Activated CD4-positive, alpha-beta T cell treated with anti-CD3 and anti-CD28 coated beads for 36 hours (primary cell): ENCODE measurements around the gene PRLHR. TPM values are rescaled to one million over a fixed set of nuclear protein-coding genes. Genes with fewer than 3 reads are reported as not detected.

ENCODE experiments used
- ATAC-seq: fragments of 200-7000 bp; cut with Tn5 transposase; one replicate; pipeline ENCODE4 v1.10.0; 2021; ENCODE audit warnings: mild to moderate bottlenecking, moderate library complexity
- CTCF ChIA-PET: fragments of 350-600 bp; sonication (Branson Sonifier 250); formaldehyde crosslinking; loops from one replicate; lab custom pipeline; 2021; ENCODE audit warnings: antibody characterized with exemption; lab: Charles Lee
- POLR2A ChIA-PET: fragments of 350-600 bp; sonication (Branson Sonifier 250); formaldehyde crosslinking; loops from one replicate; lab custom pipeline; 2021; ENCODE audit warnings: antibody characterized with exemption, inconsistent platforms; lab: Charles Lee
- DNase-seq: peaks from one replicate; pipeline ENCODE4 v3.0.0-alpha.2; 2020
- H3K27ac Mint-ChIP-seq: one replicate; pipeline ENCODE4 v1.8.0; 2021; ENCODE audit warnings: mixed read lengths
- H3K27me3 Mint-ChIP-seq: one replicate; pipeline ENCODE4 v1.8.0; 2021; ENCODE audit warnings: mixed read lengths
- H3K36me3 Mint-ChIP-seq: one replicate; pipeline ENCODE4 v1.8.0; 2021; ENCODE audit warnings: low read depth, mixed read lengths
- H3K4me1 Mint-ChIP-seq: one replicate; pipeline ENCODE4 v1.8.0; 2021; ENCODE audit warnings: mixed read lengths
- H3K4me3 Mint-ChIP-seq: one replicate; pipeline ENCODE4 v1.8.0; 2021; ENCODE audit warnings: mild to moderate bottlenecking, moderate library complexity, mixed read lengths
- H3K9me3 Mint-ChIP-seq: one replicate; pipeline ENCODE4 v1.8.0; 2021; ENCODE audit warnings: low read depth, mixed read lengths
- intact Hi-C, 2 experiments: fragments of 100-400 bp; cut with DNase I in 1 of 2; cut with micrococcal nuclease in 1 of 2; formaldehyde crosslinking; loops; one replicate each; pipeline versions ENCODE4 v1.14.2 to v1.15.1; 2022 to 2024; cut with DNase I, micrococcal nuclease
- total RNA-seq, 2 experiments: library from RNA; stranded (reverse); gene quantifications; one replicate each; pipeline ENCODE4 v1.2.3, GENCODE V29; 2021

PRLHR gene
- total RNA-seq, 2 experiments from 2014 or later, result not detected

DNA sequence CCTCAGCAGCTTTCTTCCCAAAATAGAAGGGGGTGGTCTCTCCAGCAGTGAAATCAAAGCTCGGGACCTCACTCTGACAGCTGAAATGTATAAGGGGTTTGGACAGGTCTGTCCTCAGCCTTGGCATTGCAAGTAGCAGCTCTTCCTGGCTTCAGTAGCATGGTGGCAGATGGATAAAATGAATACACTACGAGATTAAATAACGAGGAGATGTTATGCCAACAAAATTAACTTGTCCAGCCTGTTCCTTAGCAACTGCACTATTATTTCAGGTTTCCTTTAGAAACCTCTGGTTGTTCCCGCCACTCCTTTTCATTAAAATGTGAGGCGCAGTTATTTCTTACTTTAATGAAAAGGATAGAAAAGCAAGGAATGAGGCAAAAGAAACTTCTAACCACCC is 24.9 kb downstream of the PRLHR start:
- no peaks in the 10 kb centered on the region for H3K36me3 Mint-ChIP-seq
- intact Hi-C loops, result no loop called here
- no peak for ATAC-seq

GRCh38 chr10:118569882-118570252 is 25.6 kb downstream of the PRLHR start:
- H3K4me1 Mint-ChIP-seq, result peaks cover 4% of the 10 kb centered on the region
- ATAC-seq, result no peak
- no peak overlapping the region for H3K4me3 Mint-ChIP-seq
- intact Hi-C loops, result loop anchor here in 1 of 2 experiments (5.0 kb wide), 1 partner anchor 457 kb away; the partner anchor contains the start of gene NANOS1
- no peaks in the 10 kb centered on the region for H3K36me3 Mint-ChIP-seq
- H3K9me3 Mint-ChIP-seq, result no peaks in the 10 kb centered on the region
- no peak for DNase-seq
- H3K27ac Mint-ChIP-seq, result no peak overlapping the region
- POLR2A ChIA-PET, result no interaction called here
- CTCF ChIA-PET, result interaction anchor here (0.6 to 5.1 kb wide), 12 partner anchors 8 to 440 kb away, joined by 3 to 81 read pairs (median 4); no protein-coding TSS in a partner anchor
- H3K27me3 Mint-ChIP-seq, result no peaks in the 10 kb centered on the region

More for the DNA sequence above, 24.9 kb downstream of the PRLHR start:
- no peak for DNase-seq
- Mint-ChIP-seq H3K4me3 (no peak overlapping the region), H3K4me1 (peaks cover 4% of the 10 kb centered on the region), H3K27me3 (no peaks in the 10 kb centered on the region), H3K9me3 (no peaks in the 10 kb centered on the region), H3K27ac (no peak overlapping the region)
- POLR2A ChIA-PET, result no interaction called here
- CTCF ChIA-PET, result interaction anchor here (0.6 to 5.1 kb wide), 6 partner anchors 147 to 619 kb away, joined by 4 to 81 read pairs (median 4); no protein-coding TSS in a partner anchor

DNA sequence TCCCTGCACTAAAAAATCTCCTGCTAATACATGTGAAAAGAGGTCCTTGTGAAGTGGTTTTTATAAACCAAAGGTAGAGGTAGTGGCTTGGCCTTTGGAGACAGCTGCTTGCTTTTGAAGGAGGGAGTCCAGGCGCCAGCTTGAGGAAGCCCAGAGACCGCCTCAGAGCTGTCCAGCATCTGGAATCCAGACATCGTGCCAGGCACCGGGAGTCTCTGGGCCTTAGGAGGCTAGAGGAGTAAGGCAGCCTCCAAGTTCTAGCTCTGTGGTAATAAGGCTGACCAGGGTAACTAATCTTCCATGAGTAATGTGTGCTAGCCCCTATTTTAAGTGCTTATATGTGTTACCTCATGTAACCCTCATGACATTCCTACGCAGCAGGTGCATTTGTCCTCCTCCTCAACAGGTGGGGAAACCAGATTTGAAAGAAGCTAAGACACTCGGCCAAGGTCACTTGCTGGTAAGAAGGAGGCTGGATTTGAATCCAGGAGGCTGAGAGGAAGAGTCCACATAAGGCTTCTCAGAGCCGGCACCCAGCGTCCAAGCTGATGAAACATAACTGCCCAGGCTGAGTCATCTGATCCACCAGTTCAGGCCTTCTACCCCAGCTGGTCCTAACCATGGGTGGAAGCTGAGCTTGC is 26.1 kb downstream of the PRLHR start:
- Mint-ChIP-seq H3K36me3 (no peaks in the 10 kb centered on the region), H3K27ac (no peak overlapping the region), H3K4me3 (no peak overlapping the region), H3K27me3 (no peaks in the 10 kb centered on the region), H3K4me1 (peaks cover 4% of the 10 kb centered on the region), H3K9me3 (no peaks in the 10 kb centered on the region)
- intact Hi-C loops, result loop anchor here in 1 of 2 experiments (5.0 kb wide), 1 partner anchor 458 kb away; the partner anchor contains the start of gene NANOS1
- no peak for ATAC-seq
- no peak for DNase-seq
- ChIA-PET POLR2A (no interaction called here), CTCF (interaction anchor here (0.6 to 5.1 kb wide), 21 partner anchors 9 to 994 kb away, joined by 3 to 81 read pairs (median 4); no protein-coding TSS in a partner anchor)

DNA sequence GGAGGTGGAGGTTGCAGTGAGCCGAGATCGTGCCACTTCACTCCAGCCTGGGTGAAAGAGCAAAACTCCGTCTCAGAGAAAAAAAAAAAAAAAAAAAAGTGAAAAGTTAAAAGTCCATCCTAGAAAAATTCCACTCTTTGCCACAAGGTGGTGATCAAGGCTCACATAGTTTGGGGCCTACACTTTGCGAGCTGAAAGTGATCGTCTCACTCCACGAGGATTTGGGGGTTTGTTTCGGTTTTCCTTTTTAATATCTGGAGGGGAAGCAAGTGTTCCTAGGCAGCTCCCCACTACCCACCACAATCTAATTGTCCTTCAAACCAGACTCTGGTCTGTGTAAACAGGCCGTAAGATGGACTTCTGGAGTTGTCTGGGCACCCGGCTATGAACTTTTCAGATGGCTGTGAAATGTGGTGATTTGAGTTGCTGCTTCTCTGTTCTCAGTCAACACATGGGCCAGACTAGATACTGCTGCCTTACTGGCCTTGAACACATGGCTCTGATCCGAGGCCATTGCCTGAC is 27.1 kb downstream of the PRLHR start:
- ChIA-PET CTCF (interaction anchor here (0.6 to 5.1 kb wide), 26 partner anchors 9 to 994 kb away, joined by 3 to 81 read pairs (median 4); no protein-coding TSS in a partner anchor), POLR2A (no interaction called here)
- H3K27me3 Mint-ChIP-seq, result no peaks in the 10 kb centered on the region
- peak; percentile 55 for DNase-seq
- H3K4me3 Mint-ChIP-seq, result no peak overlapping the region
- peak; percentile 73 for ATAC-seq
- no peaks in the 10 kb centered on the region for H3K36me3 Mint-ChIP-seq
- peaks cover 4% of the 10 kb centered on the region for H3K4me1 Mint-ChIP-seq
- H3K27ac Mint-ChIP-seq, result no peak overlapping the region
- H3K9me3 Mint-ChIP-seq, result no peaks in the 10 kb centered on the region
- intact Hi-C loops, result loop anchor here (1.0 to 5.0 kb wide), 4 partner anchors 153 to 459 kb away; partner anchors contain the start of gene NANOS1 (in 1 of the 2)

DNA sequence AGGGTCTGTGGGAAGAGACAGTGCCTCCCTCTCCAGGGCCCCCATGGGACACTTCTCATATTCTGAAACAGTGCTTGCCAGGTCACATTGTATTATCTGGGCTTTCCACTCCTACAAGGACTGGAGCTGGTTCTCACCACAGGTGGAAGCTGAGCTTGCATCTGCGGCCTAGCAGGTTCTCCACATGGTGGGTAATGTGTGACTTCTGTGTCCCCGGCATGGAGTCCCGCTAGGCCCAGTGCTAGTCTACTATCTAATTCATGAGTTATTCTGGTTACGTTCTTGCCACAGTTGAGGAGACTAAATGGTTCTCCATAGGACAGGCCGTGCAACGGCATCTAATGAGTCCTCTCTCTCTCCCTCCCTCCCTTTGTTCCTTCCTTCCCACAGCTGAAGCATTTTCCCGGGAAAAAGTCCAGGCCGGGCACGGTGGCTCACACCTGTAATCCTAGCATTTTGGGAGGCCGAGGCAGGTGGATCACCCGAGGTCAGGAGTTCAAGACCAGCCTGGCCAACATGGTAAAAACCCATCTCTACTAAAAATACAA is 27.7 kb downstream of the PRLHR start:
- Mint-ChIP-seq H3K4me1 (peaks cover 4% of the 10 kb centered on the region), H3K4me3 (no peak overlapping the region), H3K27me3 (no peaks in the 10 kb centered on the region), H3K9me3 (no peaks in the 10 kb centered on the region), H3K36me3 (no peaks in the 10 kb centered on the region), H3K27ac (no peak overlapping the region)
- CTCF ChIA-PET, result interaction anchor here (0.6 to 5.1 kb wide), 20 partner anchors 9 to 551 kb away, joined by 3 to 81 read pairs (median 4); no protein-coding TSS in a partner anchor
- POLR2A ChIA-PET, result interaction anchor here (0.6 kb wide), 1 partner anchor 192 kb away, joined by 3 read pairs; no protein-coding TSS in a partner anchor
- intact Hi-C loops, result loop anchor here (1.0 to 5.0 kb wide), 4 partner anchors 154 to 460 kb away; partner anchors contain the start of gene NANOS1 (in 1 of the 2)
- no peak for DNase-seq
- no peak for ATAC-seq

- CTCF ChIA-PET, result interaction anchor here (0.7 to 5.1 kb wide), 5 partner anchors 15 to 156 kb away, joined by 3 to 81 read pairs (median 3); no protein-coding TSS in a partner anchor
- H3K27ac Mint-ChIP-seq, result no peak overlapping the region
- no peaks in the 10 kb centered on the region for H3K9me3 Mint-ChIP-seq
- POLR2A ChIA-PET, result interaction anchor here (0.6 kb wide), 1 partner anchor 193 kb away, joined by 3 read pairs; no protein-coding TSS in a partner anchor
- H3K4me3 Mint-ChIP-seq, result no peak overlapping the region
- intact Hi-C loops, result loop anchor here in 1 of 2 experiments (5.0 kb wide), 1 partner anchor 460 kb away; the partner anchor contains the start of gene NANOS1
- DNase-seq, result no peak
- ATAC-seq, result no peak
- peaks cover 4% of the 10 kb centered on the region for H3K4me1 Mint-ChIP-seq
- H3K36me3 Mint-ChIP-seq, result no peaks in the 10 kb centered on the region
- no peaks in the 10 kb centered on the region for H3K27me3 Mint-ChIP-seq
Measured at GRCh38 chr10:118566911-118567310, 28.5 kb downstream of the PRLHR start.

DNA sequence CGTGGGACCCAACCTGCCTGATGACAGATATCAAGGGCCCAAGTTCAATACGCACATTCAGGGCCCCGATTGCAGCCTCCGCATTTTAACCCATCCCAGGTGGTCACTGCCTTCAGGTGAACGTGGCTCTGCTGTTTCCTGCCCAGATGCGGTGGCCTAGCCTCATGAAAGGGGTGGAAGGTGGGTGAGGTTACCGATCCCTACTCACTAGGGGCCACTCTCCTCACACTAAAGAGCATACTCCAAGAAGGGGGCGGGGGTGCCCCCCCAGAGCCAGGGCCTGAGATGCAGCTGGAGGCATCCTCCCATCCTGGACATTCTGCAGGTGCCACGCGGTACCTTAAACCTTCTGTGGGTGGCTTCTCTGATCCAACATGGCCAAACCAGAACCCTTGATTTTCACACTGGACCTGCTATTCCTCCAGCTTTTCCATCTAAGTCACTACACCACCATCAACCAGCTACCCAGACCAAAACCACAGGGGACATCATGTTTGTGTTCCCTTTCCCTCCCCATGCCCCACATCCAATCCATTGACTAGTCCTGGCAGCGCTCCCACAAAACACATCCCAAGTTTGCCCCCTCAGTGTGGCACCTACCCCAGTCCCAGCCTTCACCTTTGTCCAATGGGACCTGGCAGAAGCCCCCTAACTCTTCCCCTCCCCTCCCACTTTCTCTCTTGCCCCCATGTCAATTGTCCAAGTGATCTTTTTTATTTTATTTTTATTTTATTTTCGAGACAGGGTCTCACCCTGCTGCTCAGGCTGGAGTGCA is 30.0 kb downstream of the PRLHR start:
- intact Hi-C loops, result loop anchor here in 1 of 2 experiments (5.0 kb wide), 1 partner anchor 462 kb away; the partner anchor contains the start of gene NANOS1
- H3K27me3 Mint-ChIP-seq, result peaks cover 6% of the 10 kb centered on the region
- ATAC-seq (no peak), DNase-seq (no peak)
- POLR2A ChIA-PET, result no interaction called here
- H3K4me3 Mint-ChIP-seq, result no peak overlapping the region
- CTCF ChIA-PET, result interaction anchor here (0.6 to 5.1 kb wide), 3 partner anchors 114 to 156 kb away, joined by 3 to 81 read pairs (median 8); no protein-coding TSS in a partner anchor
- no peaks in the 10 kb centered on the region for H3K9me3 Mint-ChIP-seq
- no peak overlapping the region for H3K27ac Mint-ChIP-seq
- H3K36me3 Mint-ChIP-seq, result no peaks in the 10 kb centered on the region
- H3K4me1 Mint-ChIP-seq, result peaks cover 4% of the 10 kb centered on the region

GRCh38 chr10:118564652-118565051 is 30.8 kb downstream of the PRLHR start:
- peaks cover 6% of the 10 kb centered on the region for H3K27me3 Mint-ChIP-seq
- H3K9me3 Mint-ChIP-seq, result no peaks in the 10 kb centered on the region
- peaks cover 4% of the 10 kb centered on the region for H3K4me1 Mint-ChIP-seq
- ATAC-seq, result no peak
- intact Hi-C loops, result loop anchor here in 1 of 2 experiments (5.0 kb wide), 1 partner anchor 463 kb away; the partner anchor contains the start of gene NANOS1
- CTCF ChIA-PET, result interaction anchor here (0.6 to 1.9 kb wide), 3 partner anchors 11 to 173 kb away, joined by 3 to 8 read pairs (median 3); no protein-coding TSS in a partner anchor
- H3K4me3 Mint-ChIP-seq, result no peak overlapping the region
- H3K27ac Mint-ChIP-seq, result no peak overlapping the region
- DNase-seq, result no peak
- POLR2A ChIA-PET, result no interaction called here
- H3K36me3 Mint-ChIP-seq, result no peaks in the 10 kb centered on the region

DNA sequence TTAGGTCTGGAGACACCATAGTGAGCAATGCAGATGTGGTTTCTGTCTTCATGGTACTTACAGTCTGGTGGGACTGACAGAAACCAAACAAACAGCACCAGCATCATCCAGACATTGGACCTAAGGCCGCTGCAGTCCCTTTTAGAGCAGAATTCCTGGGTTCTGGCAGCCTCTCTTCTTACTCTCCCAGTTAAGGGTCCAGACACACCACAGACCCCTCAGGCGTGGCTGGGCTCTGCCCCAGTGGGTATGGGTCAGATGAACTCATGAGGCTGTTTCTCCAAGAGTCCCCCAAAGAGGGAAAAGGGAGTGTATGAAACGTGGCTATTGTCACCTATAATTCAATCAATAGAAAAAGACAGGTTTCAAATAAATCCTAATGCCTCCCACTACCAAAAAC is 31.3 kb downstream of the PRLHR start:
- no peak overlapping the region for H3K27ac Mint-ChIP-seq
- no peaks in the 10 kb centered on the region for H3K9me3 Mint-ChIP-seq
- H3K4me1 Mint-ChIP-seq, result peaks cover 4% of the 10 kb centered on the region
- ATAC-seq, result no peak
- DNase-seq, result no peak
- CTCF ChIA-PET, result interaction anchor here (0.6 to 1.9 kb wide), 4 partner anchors 10 to 174 kb away, joined by 3 to 8 read pairs (median 3); no protein-coding TSS in a partner anchor
- POLR2A ChIA-PET, result no interaction called here
- peaks cover 6% of the 10 kb centered on the region for H3K27me3 Mint-ChIP-seq
- no peaks in the 10 kb centered on the region for H3K36me3 Mint-ChIP-seq
- intact Hi-C loops, result no loop called here
- no peak overlapping the region for H3K4me3 Mint-ChIP-seq

- no peak overlapping the region for H3K4me3 Mint-ChIP-seq
- ChIA-PET CTCF (interaction anchor here (0.8 to 1.9 kb wide), 3 partner anchors 10 to 158 kb away, joined by 3 to 8 read pairs (median 3); no protein-coding TSS in a partner anchor), POLR2A (no interaction called here)
- DNase-seq (no peak), ATAC-seq (no peak)
- H3K9me3 Mint-ChIP-seq, result no peaks in the 10 kb centered on the region
- H3K27me3 Mint-ChIP-seq, result peaks cover 6% of the 10 kb centered on the region
- intact Hi-C loops, result no loop called here
- peaks cover 1% of the 10 kb centered on the region for H3K4me1 Mint-ChIP-seq
- no peaks in the 10 kb centered on the region for H3K36me3 Mint-ChIP-seq
- no peak overlapping the region for H3K27ac Mint-ChIP-seq
Measured at GRCh38 chr10:118563373-118563890, 32.0 kb downstream of the PRLHR start.
